ENCODE measurements around the gene OLFM4. TPM values are rescaled to one million over a fixed set of nuclear protein-coding genes. Genes with fewer than 3 reads are reported as not detected.
"Not testable (repeated sequence)": the region's sequence is repeated elsewhere in the genome, so short reads cannot be mapped to it uniquely, and the experiment has no call there.

The OLFM4 gene
- total and polyA plus RNA-seq, 4 donors, result 0.34 to 18.1 (median 3.2) TPM

DNA sequence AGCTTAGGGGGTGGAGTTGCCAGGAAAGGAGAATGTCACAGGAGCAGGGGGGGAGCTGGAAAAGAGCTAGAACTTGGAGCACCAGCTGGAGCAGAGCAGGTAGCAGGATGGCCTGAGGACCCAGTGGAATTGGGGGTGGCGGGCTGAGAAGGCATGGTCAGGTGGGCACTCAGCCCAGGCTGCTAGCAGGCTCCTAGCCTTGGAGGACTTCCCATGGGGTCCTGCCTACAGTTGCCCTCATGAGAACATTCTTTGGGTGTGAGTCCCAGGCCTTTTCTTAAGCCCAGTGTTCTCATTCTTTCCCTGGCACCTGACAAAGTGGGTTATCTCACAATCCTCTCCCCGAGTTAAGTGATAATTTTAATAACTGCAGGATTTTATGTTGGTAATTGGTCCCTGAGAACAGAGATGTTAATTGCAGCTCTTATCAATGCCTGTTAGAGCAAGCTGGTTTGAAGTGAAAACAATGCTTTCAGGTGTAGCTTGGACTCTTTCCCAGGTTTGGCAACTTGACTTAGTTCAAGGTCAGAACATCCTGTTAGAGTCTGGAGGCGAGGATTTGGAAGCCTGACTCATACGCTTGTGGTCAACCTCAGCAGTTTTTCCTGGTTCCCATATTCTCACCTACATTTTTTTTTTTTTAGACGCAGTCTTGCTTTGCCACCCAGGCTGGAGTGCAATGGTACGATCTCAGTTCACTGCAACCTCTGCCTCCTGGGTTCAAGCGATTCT is 18.1 kb upstream of the OLFM4 start:
- Histone ChIP-seq H3K4me1 (ENCODE audit: control insufficient read depth in 5 of 5, insufficient read depth in 5 of 5, low read length in 5 of 5) (no peaks in the 10 kb centered on the region), H3K4me3 (no peak overlapping the region), H3K36me3 (ENCODE audit: control insufficient read depth in 4 of 4, insufficient read depth in 4 of 4, low read length in 4 of 4) (no peaks in the 10 kb centered on the region), H3K9me3 (ENCODE audit: control insufficient read depth in 4 of 4, insufficient read depth in 3 of 4, low read length in 3 of 4) (peaks cover 0 to under 1% (median 0%) of the 10 kb centered on the region in 4 donors), H3K27ac (ENCODE audit: low read depth in 1 of 2, low read length in 1 of 2) (no peak overlapping the region), H3K27me3 (ENCODE audit: control insufficient read depth in 3 of 3, insufficient read depth in 3 of 3, low read length in 2 of 3) (no peaks in the 10 kb centered on the region), H3K9ac (ENCODE audit: insufficient read depth in 1 of 2, low read length in 2 of 2) (no peak overlapping the region)
- TF ChIP-seq, protein P1, sequence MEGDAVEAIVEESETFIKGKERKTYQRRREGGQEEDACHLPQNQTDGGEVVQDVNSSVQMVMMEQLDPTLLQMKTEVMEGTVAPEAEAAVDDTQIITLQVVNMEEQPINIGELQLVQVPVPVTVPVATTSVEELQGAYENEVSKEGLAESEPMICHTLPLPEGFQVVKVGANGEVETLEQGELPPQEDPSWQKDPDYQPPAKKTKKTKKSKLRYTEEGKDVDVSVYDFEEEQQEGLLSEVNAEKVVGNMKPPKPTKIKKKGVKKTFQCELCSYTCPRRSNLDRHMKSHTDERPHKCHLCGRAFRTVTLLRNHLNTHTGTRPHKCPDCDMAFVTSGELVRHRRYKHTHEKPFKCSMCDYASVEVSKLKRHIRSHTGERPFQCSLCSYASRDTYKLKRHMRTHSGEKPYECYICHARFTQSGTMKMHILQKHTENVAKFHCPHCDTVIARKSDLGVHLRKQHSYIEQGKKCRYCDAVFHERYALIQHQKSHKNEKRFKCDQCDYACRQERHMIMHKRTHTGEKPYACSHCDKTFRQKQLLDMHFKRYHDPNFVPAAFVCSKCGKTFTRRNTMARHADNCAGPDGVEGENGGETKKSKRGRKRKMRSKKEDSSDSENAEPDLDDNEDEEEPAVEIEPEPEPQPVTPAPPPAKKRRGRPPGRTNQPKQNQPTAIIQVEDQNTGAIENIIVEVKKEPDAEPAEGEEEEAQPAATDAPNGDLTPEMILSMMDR (IDR thresholded peaks at IDR 0.05; ENCODE audit: control extremely low read depth, extremely low read depth), result no peak
- 53 to 55% methylated on average over 7 of the region's 7 CpGs for WGBS, 2 donors
- ATAC-seq (ENCODE audit: insufficient read depth, low FRiP score) (no peak), DNase-seq (no peak)

- ATAC-seq (ENCODE audit: insufficient read depth, low FRiP score) (no peak), DNase-seq (no peak)
- Histone ChIP-seq H3K27me3 (ENCODE audit: control insufficient read depth in 3 of 3, insufficient read depth in 3 of 3, low read length in 2 of 3) (no peaks in the 10 kb centered on the region), H3K27ac (ENCODE audit: low read depth in 1 of 2, low read length in 1 of 2) (no peak overlapping the region), H3K9ac (ENCODE audit: insufficient read depth in 1 of 2, low read length in 2 of 2) (no peak overlapping the region), H3K9me3 (ENCODE audit: control insufficient read depth in 4 of 4, insufficient read depth in 3 of 4, low read length in 3 of 4) (peaks cover 0 to 2% (median 0%) of the 10 kb centered on the region in 4 donors), H3K4me3 (no peak overlapping the region), H3K36me3 (ENCODE audit: control insufficient read depth in 4 of 4, insufficient read depth in 4 of 4, low read length in 4 of 4) (no peaks in the 10 kb centered on the region), H3K4me1 (ENCODE audit: control insufficient read depth in 5 of 5, insufficient read depth in 5 of 5, low read length in 5 of 5) (no peaks in the 10 kb centered on the region)
- 32 to 57% methylated on average over 3 of the region's 3 CpGs for WGBS, 2 donors
- TF ChIP-seq, protein P1 (IDR thresholded peaks at IDR 0.05; ENCODE audit: control extremely low read depth, extremely low read depth), result no peak
These were observed 15.9 kb upstream of the OLFM4 start for GRCh38 chr13:53012707-53013106.

DNA sequence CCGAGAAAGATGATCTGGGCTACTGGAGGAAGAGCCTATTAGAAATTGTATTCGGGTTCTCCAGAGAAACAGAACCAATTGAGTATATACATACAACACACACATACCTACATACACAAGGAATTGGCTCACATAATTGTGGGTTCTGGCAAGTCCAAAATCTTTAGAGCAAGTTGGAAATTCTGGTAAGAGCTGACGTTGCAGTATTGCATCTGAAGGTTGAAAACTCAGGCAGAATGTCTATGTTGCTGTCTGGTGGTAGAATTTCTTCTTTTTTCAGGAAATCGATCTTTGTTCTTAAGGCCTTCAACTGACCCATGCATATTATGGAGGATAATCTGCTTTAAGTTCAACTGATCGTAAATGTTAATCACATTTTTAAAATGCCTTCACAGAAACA is 15.5 kb upstream of the OLFM4 start:
- Histone ChIP-seq H3K27me3 (ENCODE audit: control insufficient read depth in 3 of 3, insufficient read depth in 3 of 3, low read length in 2 of 3) (no peaks in the 10 kb centered on the region), H3K4me3 (no peak overlapping the region), H3K4me1 (ENCODE audit: control insufficient read depth in 5 of 5, insufficient read depth in 5 of 5, low read length in 5 of 5) (no peaks in the 10 kb centered on the region), H3K36me3 (ENCODE audit: control insufficient read depth in 4 of 4, insufficient read depth in 4 of 4, low read length in 4 of 4) (no peaks in the 10 kb centered on the region), H3K27ac (ENCODE audit: low read depth in 1 of 2, low read length in 1 of 2) (no peak overlapping the region), H3K9ac (ENCODE audit: insufficient read depth in 1 of 2, low read length in 2 of 2) (no peak overlapping the region), H3K9me3 (ENCODE audit: control insufficient read depth in 4 of 4, insufficient read depth in 3 of 4, low read length in 3 of 4) (peaks cover 0 to 2% (median 0%) of the 10 kb centered on the region in 4 donors)
- ATAC-seq (ENCODE audit: insufficient read depth, low FRiP score), result no peak
- 57 to 68% methylated on average over 5 of the region's 5 CpGs for WGBS, 2 donors
- no peak for DNase-seq
- TF ChIP-seq, protein P1 (IDR thresholded peaks at IDR 0.05; ENCODE audit: control extremely low read depth, extremely low read depth), result no peak

GRCh38 chr13:53014018-53014417 is 14.6 kb upstream of the OLFM4 start:
- not testable (repeated sequence) for ATAC-seq (ENCODE audit: insufficient read depth, low FRiP score); H3K27ac ChIP-seq (ENCODE audit: low read depth in 1 of 2, low read length in 1 of 2)
- WGBS, 2 donors, result 53 to 79% methylated on average over 3 of the region's 3 CpGs

More at GRCh38 chr13:53014018-53014417, 14.6 kb upstream of the OLFM4 start:
- not testable (repeated sequence) for H3K4me1 ChIP-seq (ENCODE audit: control insufficient read depth in 5 of 5, insufficient read depth in 5 of 5, low read length in 5 of 5); H3K9me3 ChIP-seq (ENCODE audit: control insufficient read depth in 4 of 4, insufficient read depth in 3 of 4, low read length in 3 of 4); H3K36me3 ChIP-seq (ENCODE audit: control insufficient read depth in 4 of 4, insufficient read depth in 4 of 4, low read length in 4 of 4); DNase-seq; H3K9ac ChIP-seq (ENCODE audit: insufficient read depth in 1 of 2, low read length in 2 of 2); H3K4me3 ChIP-seq; H3K27me3 ChIP-seq (ENCODE audit: control insufficient read depth in 3 of 3, insufficient read depth in 3 of 3, low read length in 2 of 3)
